ENCODE measurements around the gene LRP5.

GRCh38 chr11:68312780-68313573, 586 bp downstream of the LRP5 start:
- no peak for TF ChIP-seq CTCF (IDR thresholded peaks at IDR 0.05)
- TF ChIP-seq POLR2A (IDR thresholded peaks at IDR 0.05), result no peak
- no peak for TF ChIP-seq EP300 (IDR thresholded peaks at IDR 0.05)

Data from suprapubic skin (tissue), 3 donors.